ENCODE data around the gene NXPE3.
A peak's percentile ranks its signal among the peaks of the same experiment; 100 is the strongest.

The NXPE3 gene

GRCh38 chr3:101828691-101829436 lies 49.9 kb downstream of the NXPE3 start:
- DNase-seq (ENCODE audit: low read depth, low spot score), result peak; percentile 48

DNA sequence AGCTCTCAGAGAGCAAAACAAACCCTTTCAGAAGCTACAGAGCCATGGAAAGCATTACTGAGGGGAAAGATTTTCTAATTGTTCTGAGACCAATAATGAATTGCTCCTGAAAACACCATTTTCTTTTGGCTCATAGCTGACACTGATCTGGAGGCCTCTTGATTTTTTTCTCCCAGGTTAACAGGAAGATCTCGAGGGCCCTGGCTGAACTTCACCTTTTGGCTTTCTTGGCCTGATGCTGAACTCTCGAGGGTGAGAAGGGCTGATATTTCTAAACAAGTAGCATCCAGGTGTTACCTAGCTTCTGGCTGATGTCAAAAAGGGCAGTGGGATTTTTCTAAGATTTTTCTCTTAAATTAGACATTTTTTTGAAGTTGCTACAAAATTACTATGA lies 50.4 kb downstream of the NXPE3 start:
- DNase-seq (ENCODE audit: low read depth, low spot score), result no peak

- DNase-seq (ENCODE audit: low read depth, low spot score), result no peak
Observed at GRCh38 chr3:101829874-101830273, 50.9 kb downstream of the NXPE3 start.

DNA sequence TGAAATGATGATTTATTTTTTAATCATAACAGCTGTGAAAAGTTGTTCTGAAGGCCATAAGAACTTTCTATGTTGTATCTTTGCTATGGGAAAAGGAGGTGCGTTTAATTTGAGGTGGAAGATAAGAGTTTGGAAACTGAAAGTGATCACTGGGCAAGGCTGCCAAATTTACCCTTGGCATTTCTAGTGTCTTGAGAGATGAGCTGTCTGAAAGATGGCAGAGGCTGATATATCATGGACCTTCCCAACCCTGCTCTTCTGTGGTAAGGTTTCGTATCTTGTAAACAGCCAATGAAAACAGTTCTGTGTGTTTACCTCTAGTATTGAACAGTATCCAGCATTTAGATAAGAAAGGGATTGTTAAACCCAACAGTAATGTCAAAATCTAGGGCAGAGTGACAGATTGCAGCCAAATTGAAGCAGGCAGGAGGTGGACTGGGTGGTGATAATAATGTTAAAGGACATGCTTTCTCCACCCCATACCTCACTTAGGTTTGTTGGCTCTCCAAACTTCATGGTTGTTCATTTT lies 54.5 kb downstream of the NXPE3 start:
- DNase-seq (ENCODE audit: low read depth, low spot score), result no peak

- DNase-seq (ENCODE audit: low read depth, low spot score), result no peak
Observed at GRCh38 chr3:101835676-101836075, 56.7 kb downstream of the NXPE3 start.

- no peak for DNase-seq (ENCODE audit: low read depth, low spot score)
Observed at GRCh38 chr3:101836160-101836559, 57.1 kb downstream of the NXPE3 start.

DNA sequence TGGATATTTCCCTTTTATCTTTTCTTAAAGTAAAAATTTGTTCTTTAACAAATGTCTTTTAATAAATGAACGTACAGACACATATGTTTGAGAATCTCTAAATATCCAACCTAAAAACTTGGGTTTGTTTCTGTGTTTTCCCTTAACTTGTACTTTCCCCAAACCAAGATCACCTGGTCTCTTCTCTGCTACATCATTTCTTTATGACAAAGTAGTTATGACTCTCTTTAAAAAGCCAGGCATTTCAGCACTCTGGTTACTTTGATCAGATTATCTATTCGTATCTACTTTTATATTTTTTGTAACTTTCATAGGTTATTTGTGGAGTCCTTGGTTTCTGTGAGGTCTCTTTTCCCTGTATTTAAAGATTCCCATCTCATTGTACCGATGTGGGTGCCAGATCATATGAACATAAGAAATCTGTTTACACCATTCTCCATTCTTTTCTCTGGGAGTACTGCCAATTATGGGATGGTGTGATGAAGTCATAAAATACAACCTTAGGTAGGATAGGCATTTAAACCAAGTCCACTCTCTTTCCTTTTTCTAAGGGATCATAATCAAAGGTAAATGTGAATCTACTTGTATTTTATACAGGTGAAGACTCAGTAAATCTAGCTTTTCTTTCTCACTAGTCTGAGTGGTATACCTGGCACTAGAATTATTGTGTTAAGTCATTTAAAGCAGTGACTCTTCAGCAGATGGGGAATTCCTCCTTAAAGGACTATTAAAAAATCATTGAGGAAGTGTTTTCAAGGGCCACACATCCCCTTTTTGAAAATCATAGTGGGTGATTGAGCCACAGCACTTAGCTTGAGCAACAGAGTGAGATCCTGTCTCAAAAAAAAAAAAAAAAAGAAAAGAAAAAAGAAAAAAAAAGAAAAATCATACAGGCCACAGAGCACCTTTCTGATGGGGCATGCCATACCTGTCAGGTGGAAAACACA lies 57.9 kb downstream of the NXPE3 start:
- DNase-seq (ENCODE audit: low read depth, low spot score), result peak; percentile 78

- DNase-seq (ENCODE audit: low read depth, low spot score), result no peak
Observed at GRCh38 chr3:101838691-101839090, 59.7 kb downstream of the NXPE3 start.

DNA sequence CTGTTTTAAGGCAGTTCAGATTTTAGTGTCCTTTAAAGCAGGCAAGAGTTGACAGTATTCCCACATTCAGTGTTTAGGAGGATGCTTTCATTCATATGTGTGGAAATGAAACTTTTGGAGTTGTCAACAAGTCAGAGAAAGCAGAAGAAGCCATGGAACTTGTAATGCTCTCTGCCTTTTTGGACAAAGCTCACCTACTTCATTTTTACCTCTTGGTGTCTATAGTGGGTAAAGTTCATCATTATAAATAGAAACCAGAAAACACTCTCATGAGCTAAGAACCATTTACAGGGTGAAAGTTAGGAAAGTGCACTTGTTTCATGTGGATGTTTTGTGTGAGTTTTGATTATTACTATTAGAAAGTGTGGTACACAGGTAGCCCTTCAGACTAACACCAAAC lies 61.1 kb downstream of the NXPE3 start:
- no peak for DNase-seq (ENCODE audit: low read depth, low spot score)

DNA sequence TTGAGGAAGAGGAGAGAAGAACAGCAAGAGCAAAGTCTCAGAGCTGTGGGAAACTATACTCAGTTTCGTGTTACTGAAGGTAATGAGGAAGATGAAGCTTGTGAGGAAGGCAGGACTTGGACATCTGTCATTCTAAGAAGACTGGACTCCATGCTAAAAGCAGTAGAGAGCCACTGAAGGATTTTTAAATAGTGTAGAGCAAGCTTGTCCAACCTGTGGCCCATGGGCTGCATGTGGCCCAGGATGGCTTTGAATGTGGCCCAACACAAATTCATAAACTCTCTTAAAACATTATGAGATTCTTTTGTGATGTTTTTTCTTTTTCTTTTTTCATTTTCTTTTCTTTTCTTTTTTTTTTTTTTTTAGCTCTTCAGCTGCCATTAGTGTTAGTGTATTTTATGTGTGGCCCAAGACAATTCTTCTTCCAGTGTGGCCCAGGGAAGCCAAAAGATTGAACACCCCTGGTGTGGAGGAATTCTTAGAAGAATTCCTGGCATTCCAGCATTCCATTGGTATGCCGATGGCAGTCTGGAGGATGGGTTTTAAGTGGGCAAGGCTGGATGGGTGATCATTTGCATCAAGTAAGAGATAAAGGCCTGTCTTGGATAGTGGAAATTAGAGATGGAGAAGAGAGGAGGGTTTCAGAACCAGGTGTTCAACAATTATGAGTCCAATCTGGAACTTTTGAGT lies 63.4 kb downstream of the NXPE3 start:
- DNase-seq (ENCODE audit: low read depth, low spot score), result peak; percentile 69

DNA sequence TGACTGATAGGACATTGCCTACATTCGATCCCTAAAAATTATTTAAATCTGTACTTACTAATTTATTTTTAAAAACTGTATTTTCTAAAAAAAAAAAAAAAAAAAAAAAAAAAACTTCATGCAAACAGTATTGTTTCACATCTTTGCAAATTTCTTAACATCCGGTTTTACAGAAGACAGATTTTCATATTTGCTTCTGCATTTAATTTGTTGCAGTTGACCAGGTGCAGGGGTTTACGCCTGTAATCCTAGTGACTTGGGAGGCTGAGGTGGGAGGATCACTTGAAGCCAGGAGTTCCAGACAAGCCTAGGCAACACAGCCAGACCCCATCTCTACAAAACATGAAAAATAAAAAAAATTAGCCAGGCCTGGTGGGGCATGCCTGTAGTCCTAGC lies 63.9 kb downstream of the NXPE3 start:
- no peak for DNase-seq (ENCODE audit: low read depth, low spot score)

DNA sequence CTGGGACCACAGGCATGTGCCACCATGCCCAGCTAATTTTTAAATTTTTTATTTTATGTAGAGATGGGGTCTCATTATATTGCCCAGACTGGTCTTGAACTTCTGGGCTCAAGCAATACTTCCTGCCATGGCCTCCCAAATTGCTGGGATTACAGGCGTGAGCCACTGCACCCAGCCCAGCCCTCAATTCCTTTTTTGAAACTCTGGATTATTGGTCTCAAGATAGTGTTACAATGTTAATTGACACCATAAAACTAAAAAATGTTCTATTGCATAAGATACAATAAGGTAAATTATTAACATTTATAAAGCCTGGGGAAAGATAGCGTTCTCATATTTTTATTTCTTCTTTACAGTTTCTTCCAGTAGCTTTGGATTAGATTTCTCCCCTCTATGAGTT lies 66.4 kb downstream of the NXPE3 start:
- DNase-seq (ENCODE audit: low read depth, low spot score), result no peak

DNA sequence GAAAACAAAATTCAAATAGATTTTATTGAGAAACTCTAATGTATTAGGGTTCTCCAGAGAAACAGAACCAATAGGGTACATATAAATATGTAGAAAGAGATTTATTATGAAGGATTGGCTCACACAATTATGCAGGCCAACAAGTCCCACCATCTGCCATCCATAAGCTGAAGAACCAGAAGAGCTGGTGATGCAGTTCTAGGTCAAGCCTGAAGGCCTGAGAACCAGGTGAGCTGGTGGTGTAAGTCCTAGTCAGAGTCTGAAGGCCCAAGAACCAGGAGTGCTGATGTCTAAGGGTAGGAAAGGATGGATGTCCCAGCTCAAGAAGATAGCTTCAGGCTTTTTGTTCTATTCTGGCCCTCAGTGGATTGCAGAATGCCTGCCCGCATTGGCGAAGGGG lies 67.7 kb downstream of the NXPE3 start:
- no peak for DNase-seq (ENCODE audit: low read depth, low spot score)

DNA sequence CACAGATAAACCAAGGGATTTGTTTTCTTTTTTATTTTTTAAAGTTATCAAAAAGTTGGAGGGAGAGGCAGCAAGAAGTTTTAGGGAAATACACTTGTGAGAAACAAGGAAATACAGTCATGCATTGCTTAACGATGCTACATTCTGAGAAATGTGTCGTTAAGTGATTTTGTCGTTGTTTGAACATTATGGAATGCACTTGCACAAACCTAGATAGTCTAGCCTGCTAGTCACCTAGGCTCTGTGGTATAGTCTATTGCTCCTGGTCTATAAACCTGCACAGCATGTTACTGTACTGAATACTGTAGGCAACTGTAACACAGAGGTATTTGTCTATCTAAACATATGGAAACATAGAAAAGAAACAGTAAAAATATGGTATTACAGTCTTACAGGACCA lies 68.3 kb downstream of the NXPE3 start:
- no peak for DNase-seq (ENCODE audit: low read depth, low spot score)

- no peak for DNase-seq (ENCODE audit: low read depth, low spot score)
Observed at GRCh38 chr3:101848326-101848725, 69.3 kb downstream of the NXPE3 start.

DNA sequence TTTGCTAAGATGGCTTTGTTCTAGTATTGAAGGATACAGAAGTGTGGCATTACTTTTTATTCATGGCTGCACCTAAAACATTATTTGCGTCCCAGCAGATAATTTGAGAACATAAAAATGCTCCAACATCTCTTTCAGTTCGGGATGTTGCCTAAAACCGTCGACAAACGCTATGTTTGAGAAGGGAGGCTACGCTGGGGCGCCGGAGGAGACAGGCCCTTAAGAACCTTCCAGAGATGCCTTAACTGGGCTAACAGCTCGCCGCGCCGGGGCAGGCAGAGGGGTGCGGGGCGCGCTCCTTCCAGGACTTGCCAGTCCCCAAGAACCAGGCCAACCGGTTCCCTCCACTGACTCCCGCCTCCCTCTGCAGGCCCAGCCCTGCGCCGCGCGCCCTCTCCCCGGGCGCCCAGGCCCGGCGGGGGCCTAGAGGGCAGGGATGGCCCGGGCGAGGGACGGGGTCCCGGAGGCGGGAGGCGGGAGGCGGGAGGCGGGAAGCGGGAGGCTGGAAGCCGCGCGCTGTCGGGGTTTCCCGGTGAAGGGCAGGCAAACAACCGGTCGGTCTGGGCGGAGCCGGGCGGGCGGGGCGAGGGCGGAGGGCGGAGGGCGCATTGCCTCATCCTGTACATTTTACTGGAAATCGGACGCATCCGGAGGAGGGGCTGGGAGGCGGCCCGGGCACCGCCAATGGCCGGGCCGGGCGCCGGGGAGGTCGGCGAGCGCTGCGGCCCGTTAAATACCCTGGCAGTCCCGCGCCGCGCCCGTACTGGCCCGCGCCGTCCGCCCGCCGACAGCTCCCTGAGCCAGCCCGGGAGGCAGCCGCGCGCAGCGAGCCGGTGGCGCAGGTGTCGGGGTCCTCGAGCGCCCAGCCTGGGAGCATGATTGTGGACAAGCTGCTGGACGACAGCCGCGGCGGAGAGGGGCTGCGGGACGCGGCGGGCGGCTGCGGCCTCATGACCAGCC lies 70.0 kb downstream of the NXPE3 start, which contains the start of gene NFKBIZ:
NFKBIZ (plus strand) TSS at position 761 of the 960 bp plus-strand sequence; CDS start at position 876, 115 bp downstream.
- DNase-seq (ENCODE audit: low read depth, low spot score), result peak; percentile 98

GRCh38 chr3:101849714-101850245 lies 70.8 kb downstream of the NXPE3 start:
- peak; percentile 72 for DNase-seq (ENCODE audit: low read depth, low spot score)

GRCh38 chr3:101850246-101851051 lies 71.4 kb downstream of the NXPE3 start:
- peak; percentile 75 for DNase-seq (ENCODE audit: low read depth, low spot score)

- no peak for DNase-seq (ENCODE audit: low read depth, low spot score)
Observed at GRCh38 chr3:101851072-101851770, 72.2 kb downstream of the NXPE3 start.
